HCT116 (cell line): ENCODE data around the gene RASSF7. TPM values are rescaled to one million over a fixed set of nuclear protein-coding genes. Genes with fewer than 3 reads are reported as not detected.

Experiments
- ATAC-seq: fragments of 200-7000 bp; cut with Tn5 transposase; 2 replicates; pipeline ENCODE4 v1.9.1; 2020; ENCODE audit warnings: mild to moderate bottlenecking, moderate library complexity
- BruUV-seq: library from RNA; stranded (reverse); fragments of 400-500 nt; replicated peaks from 2 replicates; lab custom pipeline; 2021; lab: Mats Ljungman, UMichigan
- CTCF ChIA-PET: fragments of 300-600 bp; sonication (Branson Sonifier 250); formaldehyde crosslinking; loops from one replicate; lab custom pipeline; 2021; ENCODE audit warnings: antibody characterized with exemption; lab: Charles Lee
- POLR2A ChIA-PET: fragments of 300-600, 350-600 bp; sonication (Branson Sonifier 250); formaldehyde crosslinking; loops from one replicate; lab custom pipeline; 2021; ENCODE audit warnings: antibody characterized with exemption; lab: Charles Lee
- RAD21 ChIA-PET, 2 experiments: fragments of 300-600 bp; sonication (Branson Sonifier 250); formaldehyde crosslinking; loops; one replicate each; lab custom pipeline; 2023; ENCODE audit warnings: low total read pairs in 2 of 2; ENCODE audit not compliant: uncharacterized antibody in 2 of 2, unreplicated experiment in 2 of 2, low non-redundant PET in 1 of 2; lab: Charles Lee
- DNase-seq: peaks from one replicate; pipeline ENCODE4 v3.0.0-alpha.2; 2010; ENCODE audit warnings: low read depth, low spot score
- H2AFZ ChIP-seq: fragments of 200-600 bp; shearing (Covaris generic), sonication (generic); 2 replicates; pipeline ENCODE4 v1.6.1; 2017; ENCODE audit warnings: low read depth, mixed run types, mixed read lengths, antibody characterized with exemption, low read length; ENCODE audit not compliant: poor library complexity, severe bottlenecking
- H3K27ac ChIP-seq: 2 replicates; pipeline ENCODE4 v1.5.1; 2012; ENCODE audit warnings: low read depth, low read length
- H3K27me3 ChIP-seq: fragments of 200-600 bp; sonication (generic); 2 replicates; pipeline ENCODE4 v1.6.1; 2016; ENCODE audit warnings: mixed run types, low read length, mixed read lengths; ENCODE audit not compliant: insufficient read depth
- H3K36me3 ChIP-seq, 2 experiments: fragments of 200-500 bp in 1 of 2; fragments of 200-600 bp in 1 of 2; sonication (Bioruptor generic) in 1 of 2; sonication (generic) in 1 of 2; 2 replicates each; pipeline versions ENCODE4 v1.5.1 to v1.6.1; 2014 to 2016; ENCODE audit warnings: low read length in 2 of 2, inconsistent platforms in 1 of 2, mixed read lengths in 1 of 2, mixed run types in 1 of 2; ENCODE audit not compliant: insufficient read depth in 2 of 2, control insufficient read depth in 1 of 2
- H3K4me1 ChIP-seq, 2 experiments: fragments of 200-600 bp in 1 of 2; sonication (generic) in 1 of 2; 2 replicates each; pipeline versions ENCODE4 v1.5.1 to v1.6.1; 2012 to 2017; ENCODE audit warnings: low read length in 2 of 2, inconsistent platforms in 1 of 2, mild to moderate bottlenecking in 1 of 2, mixed read lengths in 1 of 2, mixed run types in 1 of 2, moderate library complexity in 1 of 2; ENCODE audit not compliant: insufficient read depth in 2 of 2, control insufficient read depth in 1 of 2
- H3K4me2 ChIP-seq: fragments of 200-600 bp; sonication (generic); 2 replicates; pipeline ENCODE4 v1.6.1; 2017; ENCODE audit warnings: mixed run types, low read length, mixed read lengths
- H3K4me3 ChIP-seq, 2 experiments: fragments of 200-600 bp in 1 of 2; sonication (generic) in 1 of 2; replicated peaks in 1 of 2; 2 replicates each; pipeline ENCODE4 v1.5.1; 2011 to 2016; ENCODE audit warnings: low read length in 2 of 2, control low read depth in 1 of 2, low read depth in 1 of 2, mild to moderate bottlenecking in 1 of 2, mixed read lengths in 1 of 2, mixed run types in 1 of 2
- H3K79me2 ChIP-seq: fragments of 200-600 bp; sonication (generic); 2 replicates; pipeline ENCODE4 v1.6.1; 2017; ENCODE audit warnings: mild to moderate bottlenecking, mixed run types, low read length, moderate library complexity, mixed read lengths; ENCODE audit not compliant: insufficient read depth
- H3K9ac ChIP-seq: fragments of 200-600 bp; sonication (generic); 2 replicates; pipeline ENCODE4 v1.6.1; 2016; ENCODE audit warnings: low read length, mixed read lengths
- H3K9me2 ChIP-seq: fragments of 200-600 bp; sonication (generic), shearing (Covaris generic); 2 replicates; pipeline ENCODE4 v1.6.1; 2017; ENCODE audit warnings: mixed run types, mild to moderate bottlenecking, moderate library complexity; ENCODE audit not compliant: insufficient read depth
- H3K9me3 ChIP-seq, 2 experiments: fragments of 200-500 bp in 1 of 2; fragments of 200-600 bp in 1 of 2; sonication (Bioruptor generic) in 1 of 2; sonication (generic) in 1 of 2; 2 replicates each; pipeline ENCODE4 v1.6.1; 2014 to 2017; ENCODE audit warnings: low read length in 2 of 2, mixed read lengths in 2 of 2, inconsistent platforms in 1 of 2, low read depth in 1 of 2, mild to moderate bottlenecking in 1 of 2, mixed run types in 1 of 2, moderate library complexity in 1 of 2; ENCODE audit not compliant: control insufficient read depth in 1 of 2, insufficient read depth in 1 of 2
- H4K20me1 ChIP-seq: fragments of 200-600 bp; sonication (generic), shearing (Covaris generic); 2 replicates; pipeline ENCODE4 v1.6.1; 2017; ENCODE audit warnings: mixed run types, mild to moderate bottlenecking, moderate library complexity; ENCODE audit not compliant: insufficient read depth
- CTCF ChIP-seq, 3 experiments: fragments of 200-600 bp in 1 of 3; sonication (generic) in 1 of 3; IDR thresholded peaks in 2 of 3; conservative IDR thresholded peaks in 1 of 3; 2 replicates each; pipeline ENCODE4 v1.5.1; 2012 to 2017; ENCODE audit warnings: low read depth in 2 of 3, low read length in 2 of 3, antibody characterized with exemption in 1 of 3, borderline replicate concordance in 1 of 3, control low read depth in 1 of 3, mild to moderate bottlenecking in 1 of 3, mixed read lengths in 1 of 3, mixed run types in 1 of 3, moderate library complexity in 1 of 3; ENCODE audit not compliant: insufficient read depth in 1 of 3
- ELF1 ChIP-seq: IDR thresholded peaks from 2 replicates; pipeline ENCODE4 v1.6.1; 2012; ENCODE audit warnings: low read depth, borderline replicate concordance
- EZH2 ChIP-seq: fragments of 200-600 bp; sonication (generic); IDR thresholded peaks from 2 replicates; pipeline ENCODE4 v1.6.1; 2017; ENCODE audit warnings: antibody characterized with exemption, mixed run types
- POLR2A ChIP-seq: IDR thresholded peaks from 2 replicates; pipeline ENCODE4 v1.7.0; 2011; ENCODE audit warnings: borderline replicate concordance; ENCODE audit not compliant: insufficient read depth, insufficient read length; ENCODE audit errors: extremely low read depth
- POLR2AphosphoS5 ChIP-seq: IDR thresholded peaks from 2 replicates; pipeline ENCODE4 v1.6.1; 2011; ENCODE audit warnings: mild to moderate bottlenecking, low read depth, low read length, moderate library complexity
- RAD21 ChIP-seq: IDR thresholded peaks from 2 replicates; pipeline ENCODE4 v1.6.1; 2012; ENCODE audit warnings: low read depth, mild to moderate bottlenecking
- REST ChIP-seq: IDR thresholded peaks from 2 replicates; pipeline ENCODE4 v1.6.1; 2012; ENCODE audit warnings: low read depth
- SRF ChIP-seq: IDR thresholded peaks from 2 replicates; pipeline ENCODE4 v1.6.1; 2012; ENCODE audit warnings: low read depth
- intact Hi-C: fragments of 100-400 bp; cut with micrococcal nuclease; formaldehyde crosslinking; loops from 2 replicates; pipeline ENCODE4 v1.10.0; 2022
- total RNA-seq: library from RNA; stranded (reverse); gene quantifications from one replicate; pipeline ENCODE4 v1.2.1, GENCODE V29; 2021; ENCODE audit not compliant: unreplicated experiment

Gene RASSF7
- total RNA-seq, 1 experiment from 2014 or later = 35.9 TPM

- ChIA-PET POLR2A (no interaction called here), CTCF (interaction anchor here (0.8 to 1.0 kb wide), 2 partner anchors 11 to 52 kb away, joined by 3 read pairs; no protein-coding TSS in a partner anchor), RAD21 (no interaction called here)
- Histone ChIP-seq H3K9ac (no peak overlapping the region), H3K9me2 (no peaks in the 10 kb centered on the region), H3K4me2 (no peak overlapping the region), H3K36me3 (peaks cover 30 to 34% of the 10 kb centered on the region in 2 experiments; a peak in 3 of 4 replicates), H3K9me3 (no peaks in the 10 kb centered on the region), H3K27me3 (no peaks in the 10 kb centered on the region), H3K4me3 (no peak overlapping the region), H3K79me2 (peaks cover 20% of the 10 kb centered on the region; the same call in 1 of the 2 replicates), H4K20me1 (peaks cover 13% of the 10 kb centered on the region; the same call in 1 of the 2 replicates), H2AFZ (no peak overlapping the region), H3K4me1 (peaks cover 8 to 38% of the 10 kb centered on the region in 2 experiments), H3K27ac (peak overlapping the region; percentile 20; the same call in 1 of the 2 replicates)
- no peak for DNase-seq
- no peak for ATAC-seq
- intact Hi-C loops = no loop called here
- TSS peak; percentile 21 for BruUV-seq
- TF ChIP-seq CTCF (IDR thresholded peaks at IDR 0.05 in 2 of 3, conservative IDR thresholded peaks at IDR 0.05 in 1 of 3; ENCODE audit: borderline replicate concordance in 1 of 3, insufficient read depth in 1 of 3, low read depth in 2 of 3, low read length in 2 of 3) (no peak), POLR2A (no peak), EZH2 (no peak), RAD21 (no peak), REST (no peak), ELF1 (no peak), POLR2AphosphoS5 (peak; percentile 17; the same call in 1 of the 2 replicates), SRF (no peak)
These were observed 50.5 kb downstream of the RASSF7 start for GRCh38 chr11:611001-611996.
